HepG2 (cell line): ENCODE data around the gene SMIM13. TPM values are rescaled to one million over a fixed set of nuclear protein-coding genes. Genes with fewer than 3 reads are reported as not detected.
A peak's percentile ranks its signal among the peaks of the same experiment; 100 is the strongest.

Source experiments
- ATAD3A ChIP-seq: sonication (generic); formaldehyde crosslinking; IDR thresholded peaks from 2 replicates; pipeline ENCODE4 v1.4.0; 2020; ENCODE audit warnings: missing genetic modification reagents
- CC2D1A ChIP-seq: sonication (generic); formaldehyde crosslinking; IDR thresholded peaks from 2 replicates; pipeline ENCODE4 v1.8.1; 2023; ENCODE audit warnings: mild to moderate bottlenecking, missing genetic modification reagents
- CCDC6 ChIP-seq: sonication (generic); formaldehyde crosslinking; IDR thresholded peaks from 2 replicates; pipeline ENCODE4 v1.8.1; 2022; ENCODE audit warnings: mild to moderate bottlenecking, missing genetic modification reagents, moderate library complexity
- DNMT3B ChIP-seq: conservative IDR thresholded peaks from 2 replicates; pipeline ENCODE4 v1.6.1; 2016; ENCODE audit warnings: missing biosample characterization, control low read depth
- DPF2 ChIP-seq: sonication (generic); formaldehyde crosslinking; IDR thresholded peaks from 2 replicates; pipeline ENCODE4 v1.4.0; 2020; ENCODE audit warnings: mild to moderate bottlenecking, low read depth, missing genetic modification reagents, borderline replicate concordance
- MAF1 ChIP-seq: sonication (generic); formaldehyde crosslinking; IDR thresholded peaks from 2 replicates; pipeline ENCODE4 v1.5.0; 2020; ENCODE audit warnings: missing genetic modification reagents, borderline replicate concordance
- NFATC3 ChIP-seq: sonication (generic); formaldehyde crosslinking; IDR thresholded peaks from 2 replicates; pipeline ENCODE4 v1.5.1; 2020; ENCODE audit warnings: mild to moderate bottlenecking, missing genetic modification reagents
- NONO ChIP-seq, 2 experiments: fragments of 450-650 bp in 1 of 2; sonication (generic) in 1 of 2; formaldehyde crosslinking in 1 of 2; IDR thresholded peaks in 1 of 2; conservative IDR thresholded peaks in 1 of 2; 2 replicates each; pipeline versions ENCODE4 v1.6.1 to v1.8.0; 2017 to 2022; ENCODE audit warnings: mild to moderate bottlenecking in 1 of 2, missing genetic modification reagents in 1 of 2, moderate library complexity in 1 of 2
- PHB2 ChIP-seq: fragments of 450-650 bp; IDR thresholded peaks from 2 replicates; pipeline ENCODE4 v1.6.1; 2018; ENCODE audit not compliant: partially characterized antibody
- SOX6 ChIP-seq, 2 experiments: fragments of 450-650 bp in 1 of 2; sonication (generic) in 1 of 2; formaldehyde crosslinking in 1 of 2; IDR thresholded peaks; 2 replicates each; pipeline versions ENCODE4 v1.4.0 to v1.6.1; 2017 to 2020; ENCODE audit warnings: antibody characterized with exemption in 1 of 2, mild to moderate bottlenecking in 1 of 2, missing genetic modification reagents in 1 of 2
- ZBTB3 ChIP-seq: sonication (generic); formaldehyde crosslinking; IDR thresholded peaks from 2 replicates; pipeline ENCODE4 v1.4.0; 2020; ENCODE audit warnings: low read depth, mild to moderate bottlenecking, moderate library complexity, missing genetic modification reagents, borderline replicate concordance
- ZNF24 ChIP-seq: fragments of 450-650 bp; IDR thresholded peaks from 2 replicates; pipeline ENCODE4 v1.6.1; 2017; ENCODE audit warnings: antibody characterized with exemption, mild to moderate bottlenecking
- ZNF317 ChIP-seq: sonication (generic); formaldehyde crosslinking; IDR thresholded peaks from 2 replicates; pipeline ENCODE4 v1.5.0; 2020; ENCODE audit warnings: mild to moderate bottlenecking, missing genetic modification reagents
- ZNF44 ChIP-seq: sonication (generic); formaldehyde crosslinking; IDR thresholded peaks from 2 replicates; pipeline ENCODE4 v1.5.1; 2020; ENCODE audit warnings: mild to moderate bottlenecking, missing genetic modification reagents
- ZNF501 ChIP-seq: sonication (generic); formaldehyde crosslinking; IDR thresholded peaks from 2 replicates; pipeline ENCODE4 v1.5.1; 2020; ENCODE audit warnings: mild to moderate bottlenecking, moderate library complexity, missing genetic modification reagents
- ZNF607 ChIP-seq: sonication (generic); formaldehyde crosslinking; IDR thresholded peaks from 2 replicates; pipeline ENCODE4 v1.5.1; 2020; ENCODE audit warnings: missing genetic modification reagents, mild to moderate bottlenecking, borderline replicate concordance
- ZNF772 ChIP-seq: sonication (generic); formaldehyde crosslinking; IDR thresholded peaks from 2 replicates; pipeline ENCODE4 v1.5.0; 2020; ENCODE audit warnings: mild to moderate bottlenecking, missing genetic modification reagents
- ZNF850 ChIP-seq: sonication (generic); formaldehyde crosslinking; conservative IDR thresholded peaks from 2 replicates; pipeline ENCODE4 v1.9.0; 2021; ENCODE audit warnings: mild to moderate bottlenecking, missing genetic modification reagents
- ZSCAN12 ChIP-seq: sonication (generic); formaldehyde crosslinking; IDR thresholded peaks from 2 replicates; pipeline ENCODE4 v1.9.0; 2021; ENCODE audit warnings: mild to moderate bottlenecking, missing genetic modification reagents
- polyA plus RNA-seq, 8 experiments: library from polyadenylated mRNA; depleted of rRNA in 3 of 8; stranded (reverse) in 7 of 8; unstranded in 1 of 8; fragments of >200 nt; fragmentation: Illumina TruSeq in 4 of 8; extraction: Trizol in 4 of 8; gene quantifications; 2 replicates each; pipeline versions ENCODE4 v1.2.1 to v1.2.3, GENCODE V29; 2011 to 2016; ENCODE audit warnings: low read depth in 4 of 8, missing spikeins in 1 of 8, mixed read lengths in 1 of 8; ENCODE audit not compliant: insufficient read depth in 1 of 8
- total RNA-seq, 5 experiments: library from RNA; depleted of rRNA; stranded (reverse); fragments of >200 nt; fragmentation: Illumina TruSeq; extraction: Trizol; gene quantifications; 2 replicates each; pipeline ENCODE4 v1.2.3, GENCODE V29; 2016; ENCODE audit warnings: low read depth in 1 of 5
- TF ChIP-seq, protein P1 (sequence below): sonication (generic); formaldehyde crosslinking; IDR thresholded peaks from 2 replicates; pipeline ENCODE4 v1.4.0; 2020; ENCODE audit warnings: mild to moderate bottlenecking, missing genetic modification reagents
- TF ChIP-seq, protein P2 (sequence below): IDR thresholded peaks from 2 replicates; pipeline ENCODE4 v1.6.1; 2016; ENCODE audit warnings: low read depth, control low read depth
- TF ChIP-seq, protein P3 (sequence below): sonication (generic); formaldehyde crosslinking; IDR thresholded peaks from 2 replicates; pipeline ENCODE4 v1.8.0; 2022; ENCODE audit warnings: missing genetic modification reagents, low read depth, mild to moderate bottlenecking, borderline replicate concordance

The SMIM13 gene
- total and polyA plus RNA-seq, 2 of the 13 experiments (the other 11 are each of a cell fraction or from before 2014, with no cell fraction given) = 2.7 to 10.2 TPM

DNA sequence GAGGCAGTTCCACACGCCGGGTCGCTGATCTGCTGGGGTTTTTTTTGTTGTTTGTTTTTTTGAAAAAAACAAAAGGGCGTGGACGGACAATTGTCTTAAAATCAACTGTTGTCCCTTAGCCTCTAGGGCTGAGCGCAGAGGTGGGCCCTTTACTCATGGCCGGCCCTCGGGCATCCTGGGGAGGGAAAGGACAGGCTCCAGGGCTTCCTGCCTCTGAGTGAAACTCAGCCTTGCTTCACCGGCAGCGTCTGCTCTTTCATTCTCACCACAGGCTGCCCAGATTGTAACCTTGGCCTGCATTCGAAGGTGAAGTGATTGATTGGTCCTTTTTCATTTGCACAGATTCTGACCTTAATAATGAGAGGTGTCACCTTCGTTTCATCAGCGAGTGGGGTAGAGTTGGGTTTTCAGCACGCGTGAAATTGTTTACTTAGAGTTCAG, 797 bp downstream of the SMIM13 start (continued):
- TF ChIP-seq, protein P1, sequence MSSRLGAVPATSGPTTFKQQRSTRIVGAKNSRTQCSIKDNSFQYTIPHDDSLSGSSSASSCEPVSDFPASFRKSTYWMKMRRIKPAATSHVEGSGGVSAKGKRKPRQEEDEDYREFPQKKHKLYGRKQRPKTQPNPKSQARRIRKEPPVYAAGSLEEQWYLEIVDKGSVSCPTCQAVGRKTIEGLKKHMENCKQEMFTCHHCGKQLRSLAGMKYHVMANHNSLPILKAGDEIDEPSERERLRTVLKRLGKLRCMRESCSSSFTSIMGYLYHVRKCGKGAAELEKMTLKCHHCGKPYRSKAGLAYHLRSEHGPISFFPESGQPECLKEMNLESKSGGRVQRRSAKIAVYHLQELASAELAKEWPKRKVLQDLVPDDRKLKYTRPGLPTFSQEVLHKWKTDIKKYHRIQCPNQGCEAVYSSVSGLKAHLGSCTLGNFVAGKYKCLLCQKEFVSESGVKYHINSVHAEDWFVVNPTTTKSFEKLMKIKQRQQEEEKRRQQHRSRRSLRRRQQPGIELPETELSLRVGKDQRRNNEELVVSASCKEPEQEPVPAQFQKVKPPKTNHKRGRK = peak; percentile 41; the same call in 1 of the 2 replicates
- TF ChIP-seq ATAD3A (CRISPR knock-in tag) (no peak), PHB2 (no peak), ZNF607 (CRISPR knock-in tag) (no peak), ZNF501 (CRISPR knock-in tag) (peak; percentile 50; the same call in 1 of the 2 replicates), ZNF772 (CRISPR knock-in tag) (no peak), NFATC3 (0 out of 2 replicates have a peak, but pooled peaks have one; percentile 54), ZNF317 (CRISPR knock-in tag) (no peak), ZNF24 (no peak), ZNF44 (CRISPR knock-in tag) (0 out of 2 replicates have a peak, but pooled peaks have one; percentile 55), ZNF850 (CRISPR knock-in tag) (no peak), MAF1 (no peak), SOX6 (IDR thresholded peaks at IDR 0.05) (no peak), SOX6 (CRISPR knock-in tag; IDR thresholded peaks at IDR 0.05) (peak; percentile 38; the same call in 1 of the 2 replicates), DNMT3B (CRISPR knock-in tag) (peak; percentile 22; the same call in 1 of the 2 replicates), NONO (IDR thresholded peaks at IDR 0.05) (no peak), NONO (CRISPR knock-in tag; conservative IDR thresholded peaks at IDR 0.05) (0 out of 2 replicates have a peak, but pooled peaks have one; percentile 36), CC2D1A (CRISPR knock-in tag) (no peak), ZBTB3 (CRISPR knock-in tag) (0 out of 2 replicates have a peak, but pooled peaks have one; percentile 46), ZSCAN12 (CRISPR knock-in tag) (no peak), DPF2 (CRISPR knock-in tag) (0 out of 2 replicates have a peak, but pooled peaks have one; percentile 12), CCDC6 (CRISPR knock-in tag) (0 out of 2 replicates have a peak, but pooled peaks have one; percentile 29)
- TF ChIP-seq, protein P2, sequence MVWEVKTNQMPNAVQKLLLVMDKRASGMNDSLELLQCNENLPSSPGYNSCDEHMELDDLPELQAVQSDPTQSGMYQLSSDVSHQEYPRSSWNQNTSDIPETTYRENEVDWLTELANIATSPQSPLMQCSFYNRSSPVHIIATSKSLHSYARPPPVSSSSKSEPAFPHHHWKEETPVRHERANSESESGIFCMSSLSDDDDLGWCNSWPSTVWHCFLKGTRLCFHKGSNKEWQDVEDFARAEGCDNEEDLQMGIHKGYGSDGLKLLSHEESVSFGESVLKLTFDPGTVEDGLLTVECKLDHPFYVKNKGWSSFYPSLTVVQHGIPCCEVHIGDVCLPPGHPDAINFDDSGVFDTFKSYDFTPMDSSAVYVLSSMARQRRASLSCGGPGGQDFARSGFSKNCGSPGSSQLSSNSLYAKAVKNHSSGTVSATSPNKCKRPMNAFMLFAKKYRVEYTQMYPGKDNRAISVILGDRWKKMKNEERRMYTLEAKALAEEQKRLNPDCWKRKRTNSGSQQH (CRISPR knock-in tag) = peak; percentile 54; the same call in 1 of the 2 replicates
- TF ChIP-seq, protein P3, sequence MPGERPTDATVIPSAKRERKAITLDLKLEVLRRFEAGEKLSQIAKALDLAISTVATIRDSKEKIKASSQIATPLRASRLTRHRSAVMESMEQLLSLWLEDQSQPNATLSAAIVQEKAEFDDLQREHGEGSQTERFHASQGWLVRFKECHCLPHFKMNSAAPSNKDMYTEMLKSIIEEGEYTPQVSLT (CRISPR knock-in tag) = no peak
